ENCODE data around the gene CDS2.
A peak's percentile ranks its signal among the peaks of the same experiment; 100 is the strongest.

Gene CDS2

DNA sequence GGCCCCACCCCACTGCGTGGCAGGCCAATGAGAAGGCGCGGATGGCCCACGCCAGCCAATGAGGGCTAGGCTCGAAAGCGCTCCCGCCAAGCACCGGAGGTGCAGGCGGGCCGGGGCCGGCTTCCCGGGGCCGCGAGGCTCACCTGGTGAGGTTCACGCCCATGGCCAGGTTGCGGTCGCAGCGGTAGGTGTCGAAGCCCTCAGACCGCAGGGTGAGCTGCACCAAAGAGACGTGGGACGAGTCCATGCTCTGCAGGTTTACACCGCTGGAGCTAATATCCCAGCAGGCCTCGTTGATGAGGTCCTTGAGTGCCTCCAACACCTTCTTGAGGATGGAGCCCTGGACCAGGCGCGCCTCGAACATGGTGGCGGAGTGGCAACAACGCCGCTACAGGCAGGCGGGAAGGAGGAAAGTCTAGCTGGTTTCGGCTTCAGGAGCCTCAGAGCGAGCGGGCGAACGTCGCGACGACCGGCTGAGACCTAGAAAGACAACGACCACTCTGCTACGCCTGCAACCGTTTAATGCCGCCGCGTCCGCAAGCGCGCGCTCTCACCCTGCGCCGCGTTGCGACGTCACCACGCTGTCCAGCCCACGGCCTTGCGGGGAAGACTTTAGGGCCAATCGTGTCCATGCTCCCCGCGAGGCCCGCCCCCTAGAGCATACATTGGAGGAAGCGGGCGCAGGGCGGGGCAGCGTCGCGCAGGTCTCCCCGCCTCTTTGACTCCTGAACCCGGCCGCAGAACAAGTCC is 7.2 kb upstream of the CDS2 start, which contains the start of gene PCNA:
Gene PCNA, minus strand, starts transcription at position 524 of the 750 bp plus-strand sequence. Its CDS starts 160 bp downstream, at position 364.
- peak; percentile 83 for DNase-seq (ENCODE audit: low read depth)

DNA sequence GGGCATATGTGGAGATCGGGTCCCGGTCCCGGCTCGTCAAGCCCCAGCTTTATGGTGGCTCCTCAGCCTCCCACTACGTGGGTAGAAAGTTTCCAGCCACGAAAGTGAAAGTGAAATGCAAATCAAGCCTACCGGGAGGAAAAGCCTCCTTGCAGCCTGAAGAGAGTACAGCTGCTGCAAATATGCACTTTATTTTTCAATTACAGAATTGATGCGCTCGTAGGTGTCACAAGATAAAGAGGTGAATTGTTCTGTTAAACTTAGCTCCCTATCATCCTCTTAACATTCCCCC is 6.7 kb upstream of the CDS2 start:
- DNase-seq (ENCODE audit: low read depth) = no peak

- DNase-seq (ENCODE audit: low read depth) = no peak
Measured at GRCh38 chr20:5122873-5123260, 3.9 kb upstream of the CDS2 start.

- no peak for DNase-seq (ENCODE audit: low read depth)
Measured at GRCh38 chr20:5127204-5127858, 523 bp downstream of the CDS2 start.

GRCh38 chr20:5127859-5128424 is 1.1 kb downstream of the CDS2 start:
- no peak for DNase-seq (ENCODE audit: low read depth)

DNA sequence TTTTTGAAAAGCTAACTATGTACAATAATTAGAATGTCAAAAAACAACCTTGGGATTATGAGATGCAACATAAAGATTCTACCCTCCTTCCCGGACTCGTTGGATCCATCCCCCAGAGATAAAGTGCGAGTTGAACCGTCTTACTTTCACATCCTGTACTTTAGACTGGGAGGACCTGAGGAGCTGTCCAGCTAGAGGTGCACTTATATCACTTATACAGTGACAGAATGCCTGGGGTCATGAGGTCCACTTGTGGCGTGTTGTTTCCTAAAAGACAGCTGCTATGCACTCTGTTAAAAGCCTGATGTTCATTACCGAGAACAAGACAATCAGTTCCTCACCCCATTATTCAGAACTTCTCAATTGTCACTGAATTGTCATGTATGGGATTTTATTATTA is 2.1 kb downstream of the CDS2 start:
- DNase-seq (ENCODE audit: low read depth) = no peak

DNA sequence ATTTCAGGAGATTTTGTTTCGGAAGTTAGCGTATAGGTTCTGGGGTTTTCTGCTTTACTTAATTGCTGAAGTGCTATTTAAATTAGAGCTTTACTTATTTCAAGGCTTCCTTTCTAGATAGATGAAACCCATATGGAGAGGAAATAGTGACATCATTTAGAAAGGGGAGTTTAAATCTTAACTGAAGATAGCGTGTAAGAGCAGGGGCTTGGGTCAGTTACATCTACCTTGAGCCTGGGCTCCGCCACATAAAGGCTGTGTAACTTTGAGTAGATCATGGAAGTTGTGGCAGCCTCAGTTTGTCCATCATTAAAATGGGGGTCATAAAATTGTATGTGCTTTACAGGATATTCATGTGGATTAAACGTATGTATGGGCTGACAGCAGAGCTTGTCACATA is 4.7 kb downstream of the CDS2 start:
- DNase-seq (ENCODE audit: low read depth) = no peak

DNA sequence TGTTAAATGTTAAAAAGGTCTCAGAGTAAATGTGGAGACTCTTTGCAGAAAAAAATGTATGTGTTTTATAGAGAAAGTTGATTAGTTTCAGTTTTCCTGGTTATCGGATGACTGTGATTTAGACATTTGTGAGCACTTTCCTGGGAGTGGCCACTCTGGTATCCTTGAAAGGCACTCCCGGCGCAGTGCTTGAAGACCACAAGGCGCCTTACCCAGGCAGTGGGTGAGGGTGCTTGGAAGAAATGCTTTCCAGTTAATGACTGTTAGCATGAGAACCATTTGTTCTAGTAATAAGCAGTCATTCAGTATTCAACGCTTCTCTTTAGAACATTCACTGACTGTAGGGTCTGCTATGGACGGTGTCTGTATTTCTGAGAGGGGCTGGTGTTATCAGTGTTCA is 7.2 kb downstream of the CDS2 start:
- DNase-seq (ENCODE audit: low read depth) = no peak

DNA sequence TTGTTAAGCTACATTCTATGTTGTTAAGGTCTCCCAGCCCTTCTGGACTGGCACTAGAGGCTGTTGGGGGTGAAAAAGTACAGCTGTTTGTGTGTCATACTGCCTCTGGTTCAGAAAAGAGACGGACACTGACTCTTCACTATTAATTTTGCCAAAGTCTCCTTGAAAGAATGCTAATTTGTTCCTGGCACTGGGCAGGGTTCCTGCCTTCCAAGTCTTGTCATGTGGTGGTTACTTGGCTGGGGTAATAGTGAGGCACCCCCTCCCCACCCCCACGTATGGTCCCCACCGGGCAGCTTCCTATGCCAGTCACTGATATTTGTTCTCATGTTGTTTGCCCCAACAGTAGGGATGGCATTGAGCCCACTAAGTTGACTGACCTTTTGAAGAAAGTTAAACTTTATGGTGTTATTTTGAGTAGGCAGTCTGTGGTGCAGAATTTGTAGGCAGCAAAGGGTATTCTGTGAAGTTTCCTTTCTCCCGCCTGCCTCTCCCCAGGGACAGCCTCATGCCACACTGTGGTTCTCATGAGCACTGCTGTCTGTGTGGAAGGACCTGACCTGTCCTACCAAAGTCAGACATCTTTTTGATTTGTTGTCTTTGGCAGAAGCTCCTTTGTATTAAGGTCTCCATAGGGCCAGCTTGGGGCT is 8.7 kb downstream of the CDS2 start:
- no peak for DNase-seq (ENCODE audit: low read depth)

DNA sequence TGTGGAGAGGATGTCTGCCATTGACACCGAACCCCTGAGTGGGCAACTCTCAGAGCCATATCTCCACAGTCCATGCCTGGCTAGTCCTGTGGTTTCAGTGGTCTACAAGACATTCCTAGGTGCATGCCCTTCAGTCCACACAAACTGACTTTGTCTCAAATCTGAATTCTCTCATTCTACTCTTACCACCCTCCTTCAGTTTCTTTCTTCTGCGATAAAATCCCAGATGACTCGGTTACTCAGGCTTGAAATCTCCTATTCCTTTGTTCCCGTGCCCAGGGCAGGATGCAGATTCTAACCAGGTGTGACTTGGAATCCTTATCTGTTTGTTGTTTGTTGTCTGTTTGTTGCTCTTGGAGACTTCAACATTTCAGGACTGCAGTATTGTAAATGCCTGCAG is 9.3 kb downstream of the CDS2 start:
- DNase-seq (ENCODE audit: low read depth) = no peak

GRCh38 chr20:5140195-5140594 is 13.4 kb downstream of the CDS2 start:
- no peak for DNase-seq (ENCODE audit: low read depth)

- DNase-seq (ENCODE audit: low read depth) = no peak
Measured at GRCh38 chr20:5141615-5142014, 14.8 kb downstream of the CDS2 start.

- no peak for DNase-seq (ENCODE audit: low read depth)
Measured at GRCh38 chr20:5143851-5144250, 17.0 kb downstream of the CDS2 start.

GRCh38 chr20:5145365-5146098 is 18.7 kb downstream of the CDS2 start:
- no peak for DNase-seq (ENCODE audit: low read depth)

- DNase-seq (ENCODE audit: low read depth) = no peak
Measured at GRCh38 chr20:5146099-5146668, 19.4 kb downstream of the CDS2 start.

GRCh38 chr20:5146871-5147592 is 20.2 kb downstream of the CDS2 start:
- DNase-seq (ENCODE audit: low read depth) = no peak

- no peak for DNase-seq (ENCODE audit: low read depth)
Measured at GRCh38 chr20:5148581-5148980, 21.8 kb downstream of the CDS2 start.

DNA sequence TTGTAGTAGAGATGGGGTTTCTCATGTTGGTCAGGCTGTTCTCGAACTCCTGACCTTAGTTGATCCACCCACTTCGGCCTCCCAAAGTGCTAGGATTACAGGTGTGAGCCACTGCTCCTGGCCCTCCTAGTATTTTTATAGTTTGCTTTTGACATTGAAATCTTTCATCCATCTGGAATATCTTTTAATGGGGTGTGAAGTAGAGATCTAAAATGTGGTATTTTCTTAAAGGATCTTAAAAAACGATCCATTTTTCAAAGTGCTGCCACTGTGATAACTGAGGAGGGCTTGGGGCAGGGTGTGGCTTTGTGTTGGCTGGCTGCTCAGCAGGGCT is 23.1 kb downstream of the CDS2 start:
- no peak for DNase-seq (ENCODE audit: low read depth)

- DNase-seq (ENCODE audit: low read depth) = no peak
Measured at GRCh38 chr20:5150226-5151076, 23.6 kb downstream of the CDS2 start.

- DNase-seq (ENCODE audit: low read depth) = no peak
Measured at GRCh38 chr20:5153152-5153467, 26.3 kb downstream of the CDS2 start.
